Superior temporal gyrus (tissue), 1 donor: ENCODE measurements around the gene VEZF1.

Experiments used
- DNase-seq: peaks from one replicate; pipeline ENCODE4 v3.0.0-alpha.2; 2016; ENCODE audit errors: extremely low spot score

VEZF1 gene

DNA sequence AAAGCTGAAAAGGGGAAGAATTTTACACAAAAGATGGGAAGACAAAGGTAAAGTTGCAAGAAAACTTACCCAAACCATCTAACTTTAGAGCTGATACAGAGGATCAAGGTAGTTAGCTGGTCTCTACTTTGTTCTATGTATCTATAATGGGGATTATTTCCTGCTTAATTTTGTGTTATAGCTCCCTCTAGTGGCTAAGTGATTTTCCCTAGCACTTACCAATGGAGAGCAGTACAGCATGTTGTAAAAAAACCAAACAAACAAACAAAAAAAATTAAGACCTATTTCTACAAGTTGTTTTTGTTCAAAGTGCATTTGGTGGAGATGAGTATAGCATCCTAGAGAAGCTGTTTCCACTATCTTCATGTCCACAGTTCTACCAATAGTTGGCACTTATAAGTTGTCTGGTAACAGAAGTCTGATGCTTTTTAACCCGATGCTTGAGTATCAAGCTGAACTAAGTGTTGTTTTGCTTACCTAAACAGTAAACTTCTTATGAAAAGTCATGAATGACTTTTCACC lies 11.5 kb upstream of the VEZF1 start:
- peak; percentile 96 for DNase-seq

DNA sequence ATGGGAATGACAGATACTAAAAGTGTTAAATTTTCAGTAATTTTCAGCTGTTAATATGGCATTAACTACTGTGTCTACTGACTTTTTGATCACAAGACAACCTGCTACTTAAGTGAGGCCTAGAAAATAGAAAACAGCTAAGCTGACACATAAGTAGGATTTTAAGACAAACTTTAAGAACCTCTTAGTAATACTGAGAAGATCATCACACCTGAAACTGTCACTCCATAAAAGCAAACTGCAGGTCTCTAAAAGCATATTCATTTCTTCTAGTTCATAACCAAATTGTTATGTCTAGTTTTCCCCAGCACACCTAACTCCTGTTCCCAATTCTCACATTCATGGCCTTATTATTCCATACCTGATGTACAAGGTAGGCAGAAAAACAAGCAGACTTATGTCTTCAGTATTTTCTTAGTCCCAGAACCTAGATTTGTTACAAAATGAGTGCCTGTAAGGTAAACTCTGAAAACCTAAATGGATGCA lies 11.0 kb upstream of the VEZF1 start:
- DNase-seq, result peak; percentile 9

DNA sequence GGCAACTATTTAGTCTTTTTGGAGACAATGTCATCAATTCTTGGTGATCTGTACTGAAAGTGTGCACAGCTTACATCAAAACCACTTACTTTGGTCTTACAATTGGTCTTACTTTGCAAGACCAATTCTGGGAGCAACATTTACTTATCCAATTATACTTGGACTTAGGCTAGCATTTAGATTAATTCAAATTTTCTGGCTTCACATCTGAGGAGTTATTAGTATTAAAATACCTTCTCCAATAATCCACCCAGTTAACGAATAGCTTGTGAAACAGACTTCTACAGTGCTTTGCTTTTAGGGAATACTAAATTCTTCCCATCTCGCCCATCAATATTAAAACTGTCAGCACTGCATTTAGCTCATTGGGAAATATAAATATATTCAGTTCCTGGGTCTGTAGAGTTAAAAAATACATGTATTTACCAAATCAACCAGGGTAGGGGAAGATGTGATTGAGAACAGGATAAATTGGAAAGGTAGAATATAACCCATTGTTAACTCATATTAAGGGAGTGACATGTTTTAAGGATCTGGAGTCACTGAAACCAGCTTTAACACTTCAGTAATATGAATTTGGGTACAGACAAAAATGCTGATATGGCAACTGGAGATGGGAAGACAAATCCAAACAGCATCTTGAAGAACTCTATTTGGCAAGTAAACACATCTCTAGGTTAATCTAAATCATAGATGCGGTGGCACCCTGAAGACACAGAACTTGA lies 9.2 kb upstream of the VEZF1 start:
- DNase-seq, result peak; percentile 10

DNA sequence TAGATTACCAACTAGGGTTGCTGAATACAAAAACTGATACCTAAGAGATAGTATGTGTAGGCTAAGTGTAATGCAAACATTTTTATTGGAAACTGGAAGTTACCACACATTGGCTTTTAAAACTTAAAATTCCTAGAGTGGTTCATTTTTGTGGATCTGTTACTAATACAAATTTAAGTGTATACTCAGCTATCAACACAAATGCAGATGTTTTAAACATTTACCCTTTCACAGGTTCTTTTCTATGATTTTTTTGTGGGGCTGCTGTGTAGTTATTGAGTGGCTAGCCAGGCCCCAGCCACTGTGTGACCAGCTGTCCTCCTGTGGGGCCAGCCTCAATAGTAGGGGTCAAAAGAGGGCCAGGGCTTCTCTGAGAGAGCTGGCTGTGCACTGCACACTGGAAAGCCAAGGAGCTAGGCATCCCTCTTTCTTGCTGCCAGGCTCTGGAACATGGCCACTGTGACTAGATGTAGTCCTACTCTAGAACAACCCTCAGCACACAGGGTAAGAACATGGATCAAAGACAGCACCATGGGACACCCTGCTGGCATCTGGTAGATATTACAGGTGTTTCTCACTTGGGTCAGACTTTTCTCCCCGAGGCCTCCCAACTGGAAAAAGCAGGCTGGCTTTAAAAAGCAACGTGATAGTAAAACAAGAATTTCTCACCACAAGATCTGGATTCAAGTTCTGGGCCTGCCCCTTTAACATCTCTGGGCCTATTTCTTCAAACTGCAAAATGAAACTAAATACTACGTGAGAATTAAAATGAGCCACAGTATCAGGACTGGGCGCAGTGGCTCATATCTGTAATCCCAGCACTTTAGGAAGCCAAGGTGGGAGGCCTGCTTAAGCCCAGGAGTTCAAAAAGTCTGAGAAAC lies 7.3 kb upstream of the VEZF1 start:
- DNase-seq, result peak; percentile 89

DNA sequence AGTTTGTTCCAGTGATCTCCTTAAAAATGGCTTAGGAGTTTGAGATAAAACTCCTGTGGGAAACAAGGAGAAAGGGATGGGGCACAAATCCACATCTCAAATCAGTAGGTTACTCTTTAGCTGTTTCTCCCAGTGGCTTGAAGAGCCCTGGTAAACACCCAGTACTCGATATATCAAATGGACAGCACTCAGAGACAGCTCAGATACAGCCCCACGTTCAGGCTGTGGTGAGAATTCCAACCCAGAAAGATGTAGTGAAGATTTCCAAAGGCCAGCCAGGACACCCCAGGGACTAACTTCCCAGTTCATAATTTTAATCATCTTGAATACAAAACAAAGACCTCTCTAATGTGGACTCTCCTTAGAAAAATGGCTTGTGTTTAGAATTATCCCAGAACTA lies 6.4 kb upstream of the VEZF1 start:
- peak; percentile 31 for DNase-seq

DNA sequence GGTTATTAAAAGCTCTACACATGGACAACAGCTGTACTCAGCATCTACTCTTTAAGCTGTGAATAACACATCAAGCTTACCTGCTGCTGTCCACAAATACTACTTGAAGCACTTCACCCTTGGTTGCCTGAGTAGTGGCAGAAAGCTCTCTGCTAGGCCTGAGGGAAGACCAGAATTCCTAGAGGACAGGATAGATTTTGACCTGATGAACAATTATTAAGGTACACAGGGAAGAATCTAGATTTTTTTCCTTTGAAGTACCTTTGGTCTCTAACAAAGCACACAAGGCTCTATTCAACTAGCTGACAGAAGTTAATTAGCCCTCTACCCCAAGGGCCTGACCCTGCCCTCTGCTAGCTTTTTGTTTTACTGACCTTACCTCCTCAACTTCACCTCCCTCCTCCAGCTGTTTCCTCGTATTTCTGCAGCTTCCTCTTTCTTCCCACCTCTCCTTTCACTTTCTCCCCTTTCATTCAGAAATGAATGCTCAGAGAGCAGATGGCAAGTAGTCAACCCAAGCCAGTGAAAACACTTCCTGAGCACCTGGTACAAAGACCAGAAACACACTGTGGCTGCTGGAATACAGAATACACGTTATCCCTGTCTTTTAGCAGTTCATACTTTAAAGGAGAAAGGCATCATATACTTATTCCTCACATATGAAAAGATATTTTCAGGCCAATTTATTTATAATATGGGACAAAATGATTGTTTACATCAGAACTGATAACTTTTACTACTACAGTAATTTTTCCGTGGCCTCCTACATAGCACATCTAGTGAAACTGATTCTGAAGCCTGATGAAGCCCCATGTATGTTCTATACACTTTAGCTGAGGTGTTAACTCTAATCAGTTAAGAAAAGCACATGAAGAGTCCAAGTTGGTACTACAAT lies 5.7 kb upstream of the VEZF1 start:
- DNase-seq, result no peak

DNA sequence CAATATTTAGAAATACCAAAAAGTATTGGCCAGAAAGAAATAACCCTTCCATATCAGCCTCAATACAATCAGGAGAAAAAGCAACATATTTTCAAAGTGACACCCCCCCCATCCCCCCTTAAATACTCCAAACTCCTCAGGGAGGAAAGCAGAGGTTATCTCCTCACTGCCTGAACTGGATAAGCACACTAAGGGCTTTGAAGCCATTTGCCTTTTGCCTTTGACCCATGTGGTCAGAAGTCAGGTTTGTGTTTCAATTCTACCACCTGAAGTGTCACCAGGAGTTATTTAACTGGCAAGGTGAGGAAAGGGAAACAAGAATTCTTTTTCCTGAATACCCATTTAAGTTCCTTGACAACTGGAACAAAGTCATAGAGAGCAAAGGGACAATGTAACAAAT lies 3.5 kb upstream of the VEZF1 start:
- DNase-seq, result no peak

DNA sequence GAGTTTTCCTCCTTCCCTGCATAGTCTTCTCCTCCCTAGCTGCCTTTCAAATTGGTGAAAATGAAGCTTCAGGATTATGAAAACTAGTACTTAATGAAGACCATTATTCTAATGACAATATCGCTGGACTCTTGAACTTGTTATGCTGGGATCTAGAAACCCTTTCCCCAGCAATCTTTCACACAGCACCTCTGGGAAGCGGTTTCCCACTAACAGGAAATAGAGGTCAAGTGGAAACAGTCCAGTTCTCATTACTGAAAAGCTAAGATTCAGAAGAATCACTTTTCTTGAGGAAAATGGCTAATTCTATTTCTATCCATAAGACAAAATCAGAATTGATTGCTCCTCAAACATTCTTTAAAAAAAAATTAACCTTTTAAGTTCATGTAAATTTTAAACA lies 2.0 kb upstream of the VEZF1 start:
- no peak for DNase-seq

DNA sequence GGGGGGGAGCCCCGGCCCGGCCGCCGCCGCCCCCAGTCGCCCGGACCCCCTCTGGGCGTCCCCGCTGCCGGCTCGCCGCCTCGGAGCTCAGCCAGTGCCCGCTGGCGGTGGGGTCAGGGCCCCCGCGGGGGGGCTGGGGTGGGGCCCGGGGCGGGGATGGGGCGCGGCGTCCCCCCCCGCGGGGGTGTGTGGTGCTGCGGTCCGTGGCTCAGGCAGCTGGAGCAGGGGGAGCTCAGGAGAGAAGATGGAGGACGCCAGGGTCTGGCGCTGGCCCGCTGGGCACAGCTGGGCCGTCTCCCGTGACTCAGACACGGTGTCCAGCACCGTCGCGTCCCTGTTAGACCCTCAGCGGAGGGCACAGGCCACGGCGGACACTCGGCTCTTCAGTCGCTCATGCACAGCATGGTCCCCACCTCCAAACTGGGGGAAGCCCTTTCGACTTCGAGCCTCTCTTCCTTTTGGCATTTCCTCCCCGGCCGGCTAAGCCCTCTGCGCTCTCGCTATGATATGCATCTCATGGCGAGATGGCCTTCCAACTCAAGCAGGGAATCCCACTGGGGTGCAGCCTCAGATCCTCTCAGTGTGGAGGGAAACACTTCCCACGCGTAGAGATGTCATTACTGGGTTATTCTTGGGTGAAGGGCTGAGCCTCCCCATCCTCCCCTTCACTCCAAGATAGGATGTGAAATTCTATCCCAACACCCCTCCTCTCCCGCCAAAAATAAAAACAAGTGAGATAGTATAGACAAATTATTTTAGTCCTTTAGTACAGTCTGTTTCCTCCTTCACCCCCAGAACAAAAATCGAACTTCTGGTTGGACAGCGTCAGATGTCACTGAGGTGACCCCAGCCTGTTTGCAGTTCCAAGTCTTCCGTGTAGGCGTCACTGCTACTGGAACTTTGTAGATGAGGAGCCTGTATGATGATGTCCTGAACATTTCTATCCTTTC lies 522 bp upstream of the VEZF1 start:
- peak; percentile 68 for DNase-seq

DNA sequence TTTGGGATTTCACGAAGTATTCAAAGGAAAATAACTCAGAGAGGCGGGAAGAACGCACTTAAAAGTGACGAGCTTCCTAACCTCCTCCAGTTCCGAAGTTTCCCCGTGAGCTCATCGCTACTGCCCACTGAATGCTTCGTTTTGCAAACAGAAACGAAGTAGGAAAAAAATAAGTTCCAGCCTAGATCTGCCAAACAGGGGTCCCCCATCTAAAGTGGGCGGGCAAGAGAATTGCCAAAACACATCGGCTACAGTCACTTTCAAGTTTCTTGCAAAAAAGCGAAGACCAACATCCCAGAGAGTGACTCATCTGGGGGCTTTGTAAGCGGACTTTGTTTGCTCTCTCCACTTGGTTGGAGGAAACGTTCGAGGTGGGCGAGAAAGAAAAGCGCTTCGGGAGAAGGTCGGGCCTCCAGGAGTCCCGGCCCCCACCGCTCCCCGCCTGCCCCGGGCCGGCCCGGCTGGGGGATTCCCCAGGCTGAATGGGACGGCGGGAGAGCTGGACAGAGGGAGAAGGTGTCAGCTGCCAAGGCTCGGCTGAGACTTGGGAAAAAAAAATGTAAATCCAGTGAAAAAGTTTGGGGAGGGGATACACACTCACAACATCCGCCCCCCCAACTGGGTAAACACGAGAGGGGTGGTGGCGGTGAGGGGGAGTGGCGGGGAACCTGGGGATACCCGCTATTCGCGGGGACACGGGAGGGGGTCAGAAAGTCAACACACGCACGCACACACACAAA lies 1.0 kb downstream of the VEZF1 start:
- DNase-seq, result peak; percentile 78

DNA sequence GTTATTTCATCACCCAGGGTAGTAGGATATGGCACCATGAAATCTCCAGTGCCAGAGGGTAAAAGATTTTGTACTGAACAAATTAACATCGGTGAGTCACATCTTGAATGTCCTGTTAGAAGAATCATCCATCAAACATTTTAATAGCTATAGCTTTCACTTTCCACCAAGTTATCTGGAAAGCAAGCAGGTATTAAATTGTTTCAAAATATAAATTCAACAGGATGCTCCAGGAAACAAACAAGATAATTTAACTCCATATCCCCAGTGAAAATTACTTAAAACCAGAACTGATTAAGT lies 2.4 kb downstream of the VEZF1 start:
- DNase-seq, result peak; percentile 26

DNA sequence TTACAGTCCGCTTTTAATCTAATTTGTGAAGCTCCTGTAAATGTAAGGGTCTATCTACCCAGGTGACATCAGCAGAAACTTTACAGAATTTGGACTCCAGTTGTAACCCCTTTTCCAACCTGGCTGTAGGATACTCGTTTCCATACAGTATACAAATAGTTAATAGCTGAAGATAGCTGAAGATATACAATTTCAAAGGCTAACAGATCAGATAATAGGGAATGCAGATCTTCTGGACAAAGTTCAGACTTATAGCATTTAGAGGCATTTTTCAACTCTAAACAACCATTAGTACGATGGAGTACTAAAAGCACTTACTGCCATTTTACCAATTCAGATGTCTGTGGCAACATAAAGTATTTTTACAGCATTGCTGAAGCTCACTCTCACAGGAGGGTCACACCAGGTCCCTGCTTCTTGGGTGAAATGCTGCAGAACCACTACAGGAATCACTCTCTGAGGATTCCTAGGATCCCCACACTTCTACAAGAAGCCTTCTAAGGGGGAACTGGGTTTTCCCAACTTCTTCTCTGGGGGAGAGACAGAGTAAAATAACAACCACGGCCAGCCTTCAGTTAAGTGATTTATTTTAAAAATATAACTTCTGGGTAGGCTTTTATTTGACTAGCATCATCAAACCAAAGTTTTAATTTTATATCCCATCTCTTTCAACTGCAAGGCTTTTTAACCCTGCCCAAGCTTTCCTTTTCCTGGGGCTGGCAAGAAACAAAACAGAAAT lies 2.9 kb downstream of the VEZF1 start:
- peak; percentile 58 for DNase-seq

DNA sequence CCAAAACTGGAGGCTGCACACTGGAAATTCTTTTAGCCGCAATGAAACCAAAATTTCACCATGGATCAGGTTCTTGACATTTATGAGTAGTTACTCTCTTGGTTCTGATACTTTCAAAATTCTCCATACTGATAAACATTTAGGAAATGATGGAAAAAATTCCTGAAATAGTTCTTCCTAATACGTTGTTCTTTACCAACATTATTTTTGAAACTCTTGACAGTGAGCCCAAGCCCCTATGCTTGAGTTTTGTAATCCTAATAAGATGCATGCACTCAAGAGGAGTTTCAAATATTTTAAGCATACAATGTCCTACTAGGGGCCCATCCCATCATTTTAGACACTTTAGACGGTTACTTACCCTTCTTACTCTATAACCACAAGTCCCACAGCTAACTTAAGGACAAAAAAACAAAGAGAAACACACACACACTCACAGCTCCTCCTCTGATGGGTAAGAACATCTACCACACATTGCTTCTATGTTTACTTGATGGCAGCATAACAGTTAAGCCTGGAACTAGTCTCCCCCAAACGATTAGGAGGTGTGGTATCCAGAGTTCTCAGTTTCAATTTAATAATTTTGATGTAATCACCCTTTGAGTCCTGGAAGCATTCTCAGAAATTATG lies 3.7 kb downstream of the VEZF1 start:
- peak; percentile 32 for DNase-seq

DNA sequence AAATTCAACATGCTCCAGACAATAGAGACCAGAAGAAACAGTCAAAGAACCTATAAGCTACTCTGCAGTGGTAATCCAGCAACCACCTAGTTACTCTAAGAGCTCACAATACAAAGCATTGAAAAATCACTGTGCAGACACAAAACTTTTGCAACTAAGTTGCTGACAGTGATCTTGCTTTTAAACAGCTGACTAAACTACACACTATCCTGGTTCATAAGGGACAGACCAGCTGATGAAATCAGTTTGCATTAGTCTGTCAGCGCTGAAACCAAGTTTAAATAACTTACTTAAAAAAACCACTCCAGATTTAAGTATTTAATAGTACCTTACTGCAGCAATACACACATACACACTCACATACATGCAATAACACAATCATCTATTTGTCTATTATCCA lies 4.6 kb downstream of the VEZF1 start:
- DNase-seq, result peak; percentile 33

DNA sequence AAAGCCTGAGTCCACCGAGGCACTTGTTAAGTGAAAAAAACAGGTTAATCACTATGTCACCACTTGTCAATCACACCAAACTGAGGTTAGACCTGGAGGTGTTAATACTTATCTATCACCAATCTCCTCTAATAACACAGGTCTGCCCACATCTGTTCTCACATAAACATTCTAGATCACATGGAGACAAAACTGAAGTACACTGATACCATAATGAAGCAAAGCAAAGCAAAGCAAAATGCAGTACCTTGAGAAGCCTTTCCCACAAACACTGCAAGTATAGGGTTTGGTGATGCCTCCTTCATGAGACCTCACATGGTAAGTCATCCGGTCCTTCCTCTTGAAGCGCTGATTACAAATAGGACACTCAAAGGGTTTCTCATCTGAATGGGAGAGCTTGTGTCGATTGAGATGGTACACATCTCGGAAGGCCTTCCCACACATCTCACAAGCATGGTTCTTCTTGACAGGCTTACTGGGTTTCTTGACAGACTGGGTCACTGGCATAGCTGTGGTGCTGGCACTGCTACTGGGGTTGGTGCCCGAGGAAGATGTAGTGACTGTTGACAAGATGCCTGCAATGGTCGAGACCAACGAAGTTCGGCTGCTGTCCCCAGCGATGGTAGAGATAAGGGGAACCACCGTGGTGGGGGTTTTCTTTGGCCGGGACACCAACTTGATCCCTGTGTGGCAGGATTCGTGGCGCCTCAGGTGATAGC lies 5.4 kb downstream of the VEZF1 start:
- peak; percentile 36 for DNase-seq

DNA sequence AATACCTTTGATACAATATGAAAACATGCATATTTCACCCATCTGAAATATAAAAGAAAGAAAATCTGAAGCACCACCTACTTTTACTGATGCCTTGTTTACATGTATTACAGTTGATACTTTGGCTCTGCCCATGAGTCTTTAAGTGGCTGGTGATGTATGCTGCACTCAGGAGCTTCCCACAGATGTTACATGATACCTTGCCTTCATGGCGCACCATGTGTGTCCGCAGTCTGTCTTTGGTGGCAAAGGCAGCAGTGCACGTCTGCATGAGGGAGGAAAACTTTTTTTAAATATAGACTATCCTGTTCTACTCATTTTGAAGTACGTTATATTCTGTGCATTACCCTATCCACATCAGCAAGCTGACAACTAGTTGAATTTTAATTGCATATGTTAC lies 7.5 kb downstream of the VEZF1 start:
- DNase-seq, result no peak

DNA sequence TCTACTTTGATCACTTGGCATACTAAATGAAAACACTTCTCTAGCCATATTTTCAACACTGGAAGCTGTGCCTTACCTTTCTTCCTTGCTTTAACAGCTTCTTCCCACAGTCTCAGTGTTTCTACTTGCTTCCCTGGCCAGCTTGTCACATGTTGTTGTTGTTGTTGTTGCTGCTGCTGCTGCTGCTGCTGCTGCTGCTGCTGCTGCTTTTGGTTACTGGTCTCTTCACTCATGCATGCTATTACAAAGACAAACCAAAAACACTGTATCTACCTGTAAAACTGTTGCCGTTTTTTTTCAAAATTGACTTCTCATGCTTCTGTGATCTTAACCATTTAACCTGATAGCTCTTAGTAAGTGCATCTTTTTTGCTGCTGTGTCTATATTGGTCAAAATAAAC lies 9.0 kb downstream of the VEZF1 start:
- peak; percentile 39 for DNase-seq

DNA sequence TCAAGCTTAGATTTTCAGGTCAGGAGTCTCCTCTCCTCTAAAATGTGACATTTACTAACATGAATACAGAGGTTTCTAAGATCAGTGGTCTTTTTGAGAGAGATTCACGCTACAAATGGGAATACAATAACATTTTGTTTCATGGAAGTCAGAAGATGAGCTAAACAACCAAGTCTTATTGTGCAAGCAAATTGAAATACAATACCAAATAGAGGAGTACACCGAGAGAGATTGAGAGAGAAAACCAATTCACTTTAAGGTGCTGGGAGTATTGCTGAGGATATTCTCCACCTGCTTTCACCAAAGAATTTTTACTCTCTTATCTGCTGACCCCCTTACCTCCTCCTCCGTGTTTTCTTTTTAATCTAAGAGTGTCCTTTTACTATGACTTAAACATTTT lies 11.5 kb downstream of the VEZF1 start:
- DNase-seq, result peak; percentile 84
